ENCODE results near the gene MXD1. TPM values are rescaled to one million over a fixed set of nuclear protein-coding genes. Genes with fewer than 3 reads are reported as not detected.

The MXD1 gene
- total RNA-seq, 8 experiments from 2014 or later, result 4.5 to 18.4 (median 9.9) TPM

Other genes with a start within 250 kb of the MXD1 start
- 100 to 1,000 TPM in 1 of 8 experiments, 10 to 100 TPM in 3, 1 to 10 TPM in 4; 3.3 to 104 (median 11.1) TPM for gene ANXA4, start 173.0 kb upstream of the MXD1 start, total RNA-seq
- 10 to 100 TPM in 3 of 8 experiments, 1 to 10 TPM in 5; 6.4 to 19.5 (median 8.5) TPM for gene GMCL1, start 85.4 kb upstream of the MXD1 start, total RNA-seq
- gene SNRNP27, start 21.2 kb upstream of the MXD1 start, total RNA-seq, result 10 to 100 TPM; 56.6 to 90.0 (median 66.8) TPM
- 1 to 10 TPM; 1.1 to 2.8 (median 1.7) TPM for gene ASPRV1, start 46.5 kb downstream of the MXD1 start, total RNA-seq
- gene PCBP1, start 172.4 kb downstream of the MXD1 start, total RNA-seq, result 100 to 1,000 TPM in 4 of 8 experiments, 10 to 100 TPM in 4; 47.0 to 261 (median 104) TPM

All from motor neuron (in vitro differentiated cells).